Activated T-helper 2 cell treated with anti-CD3 and anti-CD28 coated beads, Interferon-gamma antibody, Interleukin-2, Interleukin-4, amounts not matched to agents 10 μg/mL and 5 μg/mL and 100 μg/mL, durations not matched to agents 14 hours and 24 hours and 36 hours (primary cell): ENCODE data around the gene PHLPP1. TPM values are rescaled to one million over a fixed set of nuclear protein-coding genes. Genes with fewer than 3 reads are reported as not detected.
A peak's percentile ranks its signal among the peaks of the same experiment; 100 is the strongest.

Experiments used
- DNase-seq: peaks from one replicate; pipeline ENCODE4 v3.0.0; 2021; ENCODE audit warnings: low spot score
- H3K27ac Mint-ChIP-seq: one replicate; pipeline ENCODE4 v1.8.0; 2021; ENCODE audit warnings: mixed read lengths
- H3K27me3 Mint-ChIP-seq: one replicate; pipeline ENCODE4 v1.8.0; 2021; ENCODE audit warnings: low read depth, mixed read lengths
- H3K36me3 Mint-ChIP-seq: one replicate; pipeline ENCODE4 v1.8.0; 2021; ENCODE audit warnings: low read depth, mixed read lengths
- H3K4me1 Mint-ChIP-seq: one replicate; pipeline ENCODE4 v1.8.0; 2021; ENCODE audit warnings: low read depth, mixed read lengths
- H3K4me3 Mint-ChIP-seq: one replicate; pipeline ENCODE4 v1.8.0; 2021; ENCODE audit warnings: low read depth, mild to moderate bottlenecking, moderate library complexity, mixed read lengths
- H3K9me3 Mint-ChIP-seq: one replicate; pipeline ENCODE4 v1.8.0; 2021; ENCODE audit warnings: mixed read lengths
- intact Hi-C: fragments of 100-400 bp; cut with micrococcal nuclease; formaldehyde crosslinking; loops from one replicate; pipeline ENCODE4 v1.15.1; 2023
- total RNA-seq: library from RNA; stranded (reverse); gene quantifications from 2 replicates; pipeline ENCODE4 v1.2.3, GENCODE V29; 2022

Gene PHLPP1
- total RNA-seq, 1 donor from 2014 or later, result 31.1 TPM

GRCh38 chr18:62771494-62772270 is 56.3 kb downstream of the PHLPP1 start:
- DNase-seq, result no peak
- Mint-ChIP-seq H3K36me3 (peaks cover 26% of the 10 kb centered on the region), H3K27me3 (no peaks in the 10 kb centered on the region), H3K9me3 (no peaks in the 10 kb centered on the region), H3K4me1 (peaks cover 58% of the 10 kb centered on the region), H3K27ac (peak overlapping the region; percentile 87), H3K4me3 (peak overlapping the region; percentile 24)
- intact Hi-C loops, result loop anchor here (1.0 to 10.0 kb wide), 5 partner anchors 13 to 817 kb away; no protein-coding TSS in a partner anchor

DNA sequence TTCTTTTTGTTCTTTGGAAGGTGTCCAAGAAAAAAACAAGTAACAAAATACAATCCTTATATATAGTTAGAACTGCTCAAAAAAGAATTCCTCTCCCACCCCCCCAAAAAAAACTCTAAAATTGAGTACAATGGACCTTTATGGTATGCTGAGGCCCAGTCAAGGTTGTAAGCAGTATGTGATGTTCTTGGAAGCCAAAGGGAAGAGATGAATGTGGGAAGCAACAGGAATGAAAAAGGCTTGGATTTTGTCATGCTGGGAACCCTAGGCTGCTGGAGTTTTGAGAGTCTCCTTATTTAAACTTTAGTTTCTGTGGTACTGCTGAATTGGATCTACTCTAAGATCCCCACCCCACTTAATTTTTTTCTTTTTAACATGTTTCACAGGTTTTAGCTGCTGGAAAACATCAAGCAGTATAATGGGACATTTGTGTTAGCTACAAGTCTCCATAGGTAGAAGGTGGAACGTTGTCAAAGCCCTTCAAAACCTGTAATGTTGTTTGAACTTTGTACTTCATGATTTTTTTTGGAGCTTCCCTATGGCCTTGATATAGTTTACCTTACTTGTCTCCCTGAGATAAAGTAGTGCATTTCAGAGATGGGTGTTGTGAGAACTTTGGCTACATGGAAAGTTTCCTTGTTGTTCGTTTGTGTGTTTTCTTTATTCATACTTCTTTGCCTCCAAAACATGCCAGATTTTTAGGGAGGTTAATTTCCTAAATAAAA is 57.7 kb downstream of the PHLPP1 start:
- no peaks in the 10 kb centered on the region for H3K9me3 Mint-ChIP-seq
- no peak for DNase-seq
- H3K27ac Mint-ChIP-seq, result no peak overlapping the region
- H3K36me3 Mint-ChIP-seq, result peaks cover 26% of the 10 kb centered on the region
- peaks cover 53% of the 10 kb centered on the region for H3K4me1 Mint-ChIP-seq
- intact Hi-C loops, result loop anchor here (10.0 kb wide), 1 partner anchor 818 kb away; no protein-coding TSS in a partner anchor
- H3K4me3 Mint-ChIP-seq, result no peak overlapping the region
- no peaks in the 10 kb centered on the region for H3K27me3 Mint-ChIP-seq

DNA sequence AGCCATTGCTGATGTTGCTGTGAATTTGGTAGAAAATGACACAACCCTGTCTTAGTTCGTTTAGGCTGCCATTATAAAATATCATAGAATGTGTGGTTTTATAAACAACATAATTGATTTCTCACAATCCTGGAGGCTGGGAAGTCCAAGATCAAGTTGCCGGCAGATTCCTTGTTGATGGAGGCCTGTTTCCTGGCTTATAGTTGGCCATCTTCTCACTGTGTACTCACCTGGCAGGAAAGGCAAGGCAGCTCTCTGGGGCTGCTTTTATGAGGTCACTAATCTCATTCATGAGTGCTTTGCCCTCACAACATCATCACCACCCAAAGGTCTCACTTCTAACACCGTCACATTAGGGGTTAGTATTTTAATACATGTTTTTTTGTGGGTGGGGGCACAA is 58.4 kb downstream of the PHLPP1 start:
- no peak for DNase-seq
- Mint-ChIP-seq H3K9me3 (no peaks in the 10 kb centered on the region), H3K27ac (no peak overlapping the region), H3K27me3 (no peaks in the 10 kb centered on the region), H3K4me3 (no peak overlapping the region), H3K4me1 (peaks cover 52% of the 10 kb centered on the region), H3K36me3 (peaks cover 26% of the 10 kb centered on the region)
- intact Hi-C loops, result loop anchor here (10.0 kb wide), 1 partner anchor 819 kb away; no protein-coding TSS in a partner anchor

GRCh38 chr18:62776024-62776570 is 60.8 kb downstream of the PHLPP1 start:
- no peak overlapping the region for H3K4me3 Mint-ChIP-seq
- H3K27ac Mint-ChIP-seq, result no peak overlapping the region
- H3K36me3 Mint-ChIP-seq, result peaks cover 18% of the 10 kb centered on the region
- H3K4me1 Mint-ChIP-seq, result peaks cover 67% of the 10 kb centered on the region
- H3K27me3 Mint-ChIP-seq, result no peaks in the 10 kb centered on the region
- no peaks in the 10 kb centered on the region for H3K9me3 Mint-ChIP-seq
- intact Hi-C loops, result loop anchor here (10.0 kb wide), 1 partner anchor 821 kb away; no protein-coding TSS in a partner anchor
- DNase-seq, result no peak

DNA sequence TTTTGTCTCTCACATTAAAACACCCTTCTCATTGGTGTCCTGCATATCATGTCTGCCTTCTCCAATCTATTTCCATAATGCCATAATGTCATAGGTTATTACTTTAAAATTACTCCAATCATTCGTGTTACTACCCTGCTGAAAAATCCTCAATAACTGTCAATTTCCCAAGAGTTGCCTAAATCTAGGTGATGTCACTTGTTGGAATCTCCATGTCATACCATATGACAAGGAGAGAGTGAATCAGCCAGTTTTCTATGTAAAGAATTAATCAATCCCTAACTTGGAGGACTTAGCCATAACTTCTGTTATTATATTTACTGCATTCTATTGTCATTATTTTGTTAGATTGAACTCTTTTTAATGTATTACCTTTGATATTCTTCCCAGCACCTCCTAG is 62.5 kb downstream of the PHLPP1 start:
- intact Hi-C loops, result loop anchor here (10.0 kb wide), 1 partner anchor 823 kb away; no protein-coding TSS in a partner anchor
- DNase-seq, result no peak
- H3K27ac Mint-ChIP-seq, result no peak overlapping the region
- peaks cover 13% of the 10 kb centered on the region for H3K36me3 Mint-ChIP-seq
- H3K4me3 Mint-ChIP-seq, result no peak overlapping the region
- no peaks in the 10 kb centered on the region for H3K27me3 Mint-ChIP-seq
- peaks cover 69% of the 10 kb centered on the region for H3K4me1 Mint-ChIP-seq
- H3K9me3 Mint-ChIP-seq, result no peaks in the 10 kb centered on the region

DNA sequence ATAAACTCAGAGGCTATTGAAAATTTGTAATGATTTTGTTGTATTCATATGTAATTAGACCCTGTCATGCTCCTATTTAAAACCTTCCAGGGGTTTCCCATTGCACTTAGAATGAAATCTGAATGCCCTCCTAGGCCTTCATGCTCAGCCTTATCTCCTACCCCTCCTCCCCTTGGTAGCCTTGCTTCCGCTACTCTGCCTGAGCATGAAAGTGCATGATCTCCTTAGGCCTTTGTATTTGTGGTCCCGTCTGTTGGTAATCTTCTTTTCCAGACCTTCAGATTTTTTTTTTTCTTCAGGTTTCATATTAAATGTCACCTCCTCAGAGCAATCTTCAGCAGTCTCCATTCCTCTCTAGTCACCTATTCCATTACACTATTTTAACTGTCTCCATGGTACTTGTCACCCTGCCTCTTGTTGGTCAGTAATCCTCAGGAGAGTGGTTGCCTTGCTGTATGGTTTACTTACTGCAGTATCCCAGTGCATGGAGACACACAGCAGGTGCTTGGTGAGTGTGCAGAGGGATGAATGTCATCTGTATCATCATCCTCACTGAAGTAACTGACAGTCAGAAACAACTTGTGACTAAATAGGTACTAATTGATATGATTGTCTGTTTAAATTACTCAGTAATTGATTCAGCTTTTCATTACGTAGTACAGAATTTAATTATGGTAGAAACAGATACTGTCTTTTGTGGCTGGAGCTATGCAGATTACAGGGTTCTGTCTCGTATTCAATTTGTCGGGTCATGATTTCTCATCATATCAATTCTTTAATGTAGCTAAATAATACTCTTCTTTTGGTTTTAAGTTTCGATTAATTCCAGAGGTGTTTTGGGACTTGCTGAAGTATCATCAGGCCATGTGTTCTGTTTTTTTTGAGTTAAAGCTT is 63.9 kb downstream of the PHLPP1 start:
- Mint-ChIP-seq H3K27ac (peak overlapping the region; percentile 77), H3K36me3 (peaks cover 1% of the 10 kb centered on the region), H3K4me3 (peak overlapping the region; percentile 14), H3K27me3 (no peaks in the 10 kb centered on the region), H3K9me3 (no peaks in the 10 kb centered on the region), H3K4me1 (peaks cover 69% of the 10 kb centered on the region)
- intact Hi-C loops, result loop anchor here (1.0 to 10.0 kb wide), 2 partner anchors 66 to 824 kb away; no protein-coding TSS in a partner anchor
- DNase-seq, result no peak

DNA sequence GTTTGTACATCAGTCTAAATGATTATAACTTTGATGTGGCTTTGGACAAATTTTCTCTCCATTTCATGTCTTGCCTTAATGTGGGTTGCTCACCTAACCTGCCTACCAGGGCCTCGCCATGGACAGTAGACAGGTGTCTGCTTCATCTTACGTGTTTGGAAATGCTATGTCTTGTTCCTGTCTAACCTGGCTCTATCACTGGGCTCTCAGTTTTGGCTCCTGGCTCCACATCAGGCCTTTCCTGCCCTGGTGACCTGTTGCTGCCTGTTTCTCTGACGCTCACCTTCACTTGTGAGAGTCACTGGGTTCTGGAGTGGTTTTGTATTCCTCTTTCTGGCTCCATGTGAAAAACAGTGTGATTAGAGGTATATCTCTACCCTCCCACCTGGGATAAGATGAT is 65.9 kb downstream of the PHLPP1 start:
- no peak for DNase-seq
- H3K27me3 Mint-ChIP-seq, result no peaks in the 10 kb centered on the region
- H3K4me3 Mint-ChIP-seq, result no peak overlapping the region
- no peak overlapping the region for H3K27ac Mint-ChIP-seq
- no peaks in the 10 kb centered on the region for H3K9me3 Mint-ChIP-seq
- no peaks in the 10 kb centered on the region for H3K36me3 Mint-ChIP-seq
- peaks cover 79% of the 10 kb centered on the region for H3K4me1 Mint-ChIP-seq
- intact Hi-C loops, result loop anchor here (10.0 kb wide), 2 partner anchors 196 to 324 kb away; no protein-coding TSS in a partner anchor

GRCh38 chr18:62781893-62782292 is 66.6 kb downstream of the PHLPP1 start:
- Mint-ChIP-seq H3K27ac (no peak overlapping the region), H3K27me3 (no peaks in the 10 kb centered on the region), H3K36me3 (no peaks in the 10 kb centered on the region), H3K4me1 (peaks cover 81% of the 10 kb centered on the region), H3K4me3 (no peak overlapping the region), H3K9me3 (no peaks in the 10 kb centered on the region)
- no peak for DNase-seq
- intact Hi-C loops, result loop anchor here (10.0 kb wide), 2 partner anchors 197 to 323 kb away; no protein-coding TSS in a partner anchor

- intact Hi-C loops, result loop anchor here (1.0 to 10.0 kb wide), 6 partner anchors 13 to 320 kb away; partner anchors contain the start of gene PHLPP1
- Mint-ChIP-seq H3K4me1 (peaks cover 77% of the 10 kb centered on the region), H3K4me3 (peak overlapping the region; percentile 40), H3K27me3 (no peaks in the 10 kb centered on the region), H3K36me3 (no peaks in the 10 kb centered on the region), H3K9me3 (no peaks in the 10 kb centered on the region), H3K27ac (peak overlapping the region; percentile 93)
- no peak for DNase-seq
These were observed 69.1 kb downstream of the PHLPP1 start for GRCh38 chr18:62784338-62784965.

DNA sequence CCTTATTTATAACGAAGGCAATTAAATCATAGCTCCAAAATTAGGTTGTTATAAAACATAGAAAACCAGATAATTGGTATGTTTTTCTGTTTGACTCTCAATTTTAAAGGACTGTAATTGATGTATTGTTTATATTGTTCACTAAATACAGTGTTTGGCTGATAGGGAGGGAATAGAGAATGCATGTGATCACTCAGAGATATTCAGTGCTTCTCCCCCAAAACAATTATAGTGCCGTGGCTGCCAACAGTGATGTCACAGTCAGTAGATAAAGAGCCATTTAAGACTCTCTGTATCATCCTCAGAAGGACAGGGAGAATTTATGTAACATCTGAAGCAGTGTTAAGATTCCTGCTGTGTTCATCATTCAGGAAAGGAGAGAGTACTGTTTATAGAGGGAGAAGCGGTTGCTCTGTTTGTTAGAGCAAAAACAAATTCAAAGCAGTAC is 69.6 kb downstream of the PHLPP1 start:
- DNase-seq, result no peak
- H3K4me3 Mint-ChIP-seq, result peak overlapping the region; percentile 38
- H3K27me3 Mint-ChIP-seq, result no peaks in the 10 kb centered on the region
- H3K4me1 Mint-ChIP-seq, result peaks cover 77% of the 10 kb centered on the region
- H3K9me3 Mint-ChIP-seq, result no peaks in the 10 kb centered on the region
- H3K27ac Mint-ChIP-seq, result peak overlapping the region; percentile 93
- intact Hi-C loops, result loop anchor here (1.0 to 10.0 kb wide), 6 partner anchors 14 to 320 kb away; partner anchors contain the start of gene PHLPP1
- no peaks in the 10 kb centered on the region for H3K36me3 Mint-ChIP-seq

DNA sequence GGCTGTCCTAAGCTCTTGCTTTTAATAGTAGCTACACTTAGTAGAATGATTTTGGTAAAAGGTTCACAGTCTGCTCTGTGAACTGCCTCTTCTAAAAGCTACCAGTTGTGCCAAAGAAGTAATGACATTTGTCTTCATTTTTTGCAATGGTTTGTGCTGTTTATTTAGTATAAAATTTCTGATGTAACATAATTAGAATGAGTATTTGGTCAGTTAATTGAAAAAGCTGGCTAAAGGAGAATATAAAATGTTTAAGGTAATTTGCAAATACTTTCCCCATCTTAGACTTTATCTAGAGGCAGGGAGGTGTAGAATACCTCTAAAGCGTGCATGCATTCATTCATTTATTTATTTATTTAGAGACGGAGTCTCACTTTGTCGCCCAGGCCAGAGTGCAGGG is 71.3 kb downstream of the PHLPP1 start:
- Mint-ChIP-seq H3K27me3 (no peaks in the 10 kb centered on the region), H3K4me1 (peaks cover 78% of the 10 kb centered on the region), H3K9me3 (no peaks in the 10 kb centered on the region), H3K27ac (no peak overlapping the region), H3K36me3 (no peaks in the 10 kb centered on the region), H3K4me3 (no peak overlapping the region)
- DNase-seq, result no peak
- intact Hi-C loops, result loop anchor here (10.0 kb wide), 2 partner anchors 202 to 318 kb away; no protein-coding TSS in a partner anchor
